ENCODE results near the gene DUSP16. TPM values are rescaled to one million over a fixed set of nuclear protein-coding genes. Genes with fewer than 3 reads are reported as not detected.

Gene DUSP16
- total and polyA plus RNA-seq, 2 of the 8 experiments (the other 6 are each of a cell fraction or from before 2014, with no cell fraction given) = 31.6 to 55.9 TPM

DNA sequence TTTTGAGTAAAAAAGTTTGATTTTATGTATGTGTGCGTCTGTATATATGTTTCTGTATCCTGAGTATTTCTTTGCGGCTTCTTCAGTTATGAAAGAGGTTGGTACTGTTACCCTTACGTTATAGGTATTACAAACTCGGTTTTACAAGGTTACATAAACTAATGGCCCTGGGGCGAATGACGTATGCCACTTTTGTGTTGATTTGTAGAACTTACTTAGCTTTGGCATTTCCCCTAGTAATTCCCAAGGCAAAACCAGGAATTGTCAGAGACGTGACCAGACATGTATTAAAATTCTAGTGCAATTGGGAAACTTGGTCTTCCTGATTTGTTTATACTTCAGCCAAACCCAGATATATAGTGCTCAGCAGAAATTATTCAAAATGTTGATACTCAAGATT, 93.3 kb downstream of the DUSP16 start (continued):
- no peak for TF ChIP-seq RXRA (IDR thresholded peaks at IDR 0.05; ENCODE audit: insufficient read depth, low read depth, low read length)
